Measurements from ENCODE around the gene PAK4. TPM values are rescaled to one million over a fixed set of nuclear protein-coding genes. Genes with fewer than 3 reads are reported as not detected.
A peak's percentile ranks its signal among the peaks of the same experiment; 100 is the strongest.
"Not testable (repeated sequence)": the region's sequence is repeated elsewhere in the genome, so short reads cannot be mapped to it uniquely, and the experiment has no call there.

Gene PAK4
- total RNA-seq, 4 donors from 2014 or later: 6.1 to 16.3 (median 7.5) TPM

DNA sequence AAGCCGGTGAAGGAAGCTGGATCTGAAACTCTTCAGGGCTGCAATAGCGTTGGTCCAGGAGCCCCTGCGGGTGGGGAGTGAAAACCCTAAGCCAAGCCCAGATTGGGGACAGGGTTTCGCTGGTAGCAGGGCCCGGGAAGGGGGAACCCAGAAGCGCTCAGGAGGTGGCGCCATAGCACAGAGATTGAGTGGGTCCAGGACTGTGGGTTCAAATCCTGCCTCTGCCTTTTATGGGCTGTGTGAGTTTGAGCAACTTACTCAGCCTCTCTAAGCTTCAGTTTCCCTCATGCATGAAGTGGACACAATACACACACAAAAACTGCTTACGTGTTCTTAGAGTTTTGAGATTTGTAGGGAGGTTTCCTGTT is 86.8 kb downstream of the PAK4 start:
- no peak overlapping the region for H3K27ac ChIP-seq
- WGBS, 2 donors (ENCODE audit: low coverage in 1 of 2): 20 to 27% methylated on average over 3 to 4 of the region's 8 CpGs
- no peaks in the 10 kb centered on the region for H3K4me1 ChIP-seq
- H3K4me3 ChIP-seq: no peak overlapping the region
- ATAC-seq: no peak
- H3K9me3 ChIP-seq: peaks cover 0 to 24% (median 0%) of the 10 kb centered on the region in 3 donors
- H3K27me3 ChIP-seq: peaks cover 59% of the 10 kb centered on the region
- no peaks in the 10 kb centered on the region for H3K36me3 ChIP-seq
- TF ChIP-seq, protein P1, sequence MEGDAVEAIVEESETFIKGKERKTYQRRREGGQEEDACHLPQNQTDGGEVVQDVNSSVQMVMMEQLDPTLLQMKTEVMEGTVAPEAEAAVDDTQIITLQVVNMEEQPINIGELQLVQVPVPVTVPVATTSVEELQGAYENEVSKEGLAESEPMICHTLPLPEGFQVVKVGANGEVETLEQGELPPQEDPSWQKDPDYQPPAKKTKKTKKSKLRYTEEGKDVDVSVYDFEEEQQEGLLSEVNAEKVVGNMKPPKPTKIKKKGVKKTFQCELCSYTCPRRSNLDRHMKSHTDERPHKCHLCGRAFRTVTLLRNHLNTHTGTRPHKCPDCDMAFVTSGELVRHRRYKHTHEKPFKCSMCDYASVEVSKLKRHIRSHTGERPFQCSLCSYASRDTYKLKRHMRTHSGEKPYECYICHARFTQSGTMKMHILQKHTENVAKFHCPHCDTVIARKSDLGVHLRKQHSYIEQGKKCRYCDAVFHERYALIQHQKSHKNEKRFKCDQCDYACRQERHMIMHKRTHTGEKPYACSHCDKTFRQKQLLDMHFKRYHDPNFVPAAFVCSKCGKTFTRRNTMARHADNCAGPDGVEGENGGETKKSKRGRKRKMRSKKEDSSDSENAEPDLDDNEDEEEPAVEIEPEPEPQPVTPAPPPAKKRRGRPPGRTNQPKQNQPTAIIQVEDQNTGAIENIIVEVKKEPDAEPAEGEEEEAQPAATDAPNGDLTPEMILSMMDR (IDR thresholded peaks at IDR 0.05): peak in 1 of 4 experiments; percentile 30
- TF ChIP-seq EP300 (IDR thresholded peaks at IDR 0.05): no peak

DNA sequence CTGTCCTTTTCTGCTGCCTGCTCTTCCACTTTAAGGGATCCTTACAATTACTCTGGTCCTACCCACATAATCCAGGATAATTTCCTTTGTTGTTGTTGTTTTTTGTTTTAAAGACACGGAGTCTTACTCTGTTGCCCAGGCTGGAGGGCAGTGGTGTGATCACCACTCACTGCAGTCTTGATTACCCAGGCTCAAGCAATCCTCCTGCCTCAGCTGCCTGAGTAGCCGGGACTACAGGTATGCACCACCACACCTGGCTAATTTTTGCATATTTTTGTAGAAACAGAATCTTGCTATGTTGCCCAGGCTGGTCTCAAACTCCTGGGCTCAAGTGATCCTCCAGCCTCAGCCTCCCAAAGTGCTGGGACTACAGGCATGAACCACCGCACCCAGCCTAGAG is 89.7 kb downstream of the PAK4 start:
- ATAC-seq: not testable (repeated sequence)
- peaks cover 75% of the 10 kb centered on the region for H3K27me3 ChIP-seq

DNA sequence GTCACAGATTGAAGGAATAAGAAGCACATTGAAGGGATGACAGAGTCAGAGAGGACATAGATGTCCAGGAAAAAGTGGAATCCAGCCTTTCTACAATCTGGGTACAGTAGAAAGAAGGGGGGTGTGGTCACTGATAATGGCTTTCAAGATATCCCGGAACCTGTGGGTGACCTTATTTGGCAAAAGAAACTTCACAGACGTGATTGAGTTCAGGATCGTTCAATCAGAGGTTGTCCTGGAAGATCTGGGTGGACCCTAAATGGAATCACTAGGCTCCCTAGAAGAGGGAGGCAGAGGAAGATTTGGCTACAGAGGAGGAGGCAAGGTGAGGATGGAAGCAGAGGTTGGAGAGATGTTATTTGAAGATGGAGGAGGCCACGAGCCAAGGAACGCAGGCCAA is 91.5 kb downstream of the PAK4 start:
- H3K27ac ChIP-seq: no peak overlapping the region
- 78 to 80% methylated on average over 1 to 5 of the region's 5 CpGs for WGBS, 2 donors (ENCODE audit: low coverage in 1 of 2)

More for the DNA sequence above, 89.7 kb downstream of the PAK4 start:
- H3K27ac ChIP-seq, H3K4me1 ChIP-seq, H3K4me3 ChIP-seq, H3K36me3 ChIP-seq: not testable (repeated sequence)
- peaks cover 0 to 32% (median 0%) of the 10 kb centered on the region in 3 donors for H3K9me3 ChIP-seq
- WGBS, 2 donors (ENCODE audit: low coverage in 1 of 2): 68 to 100% methylated on average over 1 to 2 of the region's 3 CpGs

DNA sequence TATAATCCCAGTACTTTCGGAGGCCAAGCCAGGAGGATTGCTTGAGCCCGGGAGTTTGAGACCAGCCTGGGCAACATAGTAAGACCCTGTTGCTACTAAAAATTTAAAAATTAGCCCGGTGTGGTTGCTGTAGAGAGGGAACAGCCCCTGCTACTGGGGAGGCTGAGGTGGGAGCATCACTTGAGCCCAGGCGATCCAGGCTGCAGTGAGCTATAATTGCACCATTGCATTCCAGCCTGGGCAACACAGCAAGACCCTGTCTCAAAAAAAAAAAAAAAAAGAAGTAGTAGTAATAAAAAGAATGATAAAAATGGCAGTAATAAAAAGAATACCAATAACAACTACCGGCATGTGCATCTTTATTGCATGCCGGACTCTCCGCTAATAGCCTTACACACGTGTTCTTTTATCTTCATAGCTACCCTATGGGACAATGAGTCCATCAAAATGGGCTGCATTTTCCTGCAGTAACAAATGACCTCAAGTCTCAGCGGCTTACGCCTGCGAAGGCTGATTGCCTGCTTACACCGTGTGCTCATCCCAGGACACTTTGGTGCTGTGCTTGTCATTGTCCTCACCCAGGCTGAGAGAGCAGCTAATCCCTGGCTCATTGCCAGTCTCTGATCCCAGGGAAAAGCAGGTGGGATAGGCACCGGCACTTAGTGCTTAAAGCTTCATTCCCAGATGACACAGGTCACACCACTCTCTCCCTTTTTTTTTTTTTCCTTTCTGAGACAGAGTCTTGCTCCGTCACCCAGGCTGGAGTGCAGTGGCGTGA is 92.8 kb downstream of the PAK4 start:
- H3K27ac ChIP-seq: no peak overlapping the region
- H3K27me3 ChIP-seq: peaks cover 88% of the 10 kb centered on the region
- no peak overlapping the region for H3K4me3 ChIP-seq
- H3K9me3 ChIP-seq: peaks cover 0 to 32% (median 0%) of the 10 kb centered on the region in 3 donors
- no peak for ATAC-seq
- no peaks in the 10 kb centered on the region for H3K36me3 ChIP-seq
- no peak for TF ChIP-seq EP300 (IDR thresholded peaks at IDR 0.05)
- no peak for TF ChIP-seq POLR2AphosphoS5 (IDR thresholded peaks at IDR 0.05)
- TF ChIP-seq POLR2A (IDR thresholded peaks at IDR 0.05): no peak
- TF ChIP-seq, protein P1 (IDR thresholded peaks at IDR 0.05): no peak
- WGBS, 2 donors (ENCODE audit: low coverage in 1 of 2): 67 to 78% methylated on average over 6 to 12 of the region's 15 CpGs
- no peaks in the 10 kb centered on the region for H3K4me1 ChIP-seq

More for the DNA sequence above, 91.5 kb downstream of the PAK4 start:
- peaks cover 82% of the 10 kb centered on the region for H3K27me3 ChIP-seq
- H3K4me1 ChIP-seq: no peaks in the 10 kb centered on the region
- no peaks in the 10 kb centered on the region for H3K36me3 ChIP-seq
- ATAC-seq: no peak
- TF ChIP-seq, protein P1 (IDR thresholded peaks at IDR 0.05): no peak
- TF ChIP-seq POLR2A (IDR thresholded peaks at IDR 0.05) (no peak), POLR2AphosphoS5 (IDR thresholded peaks at IDR 0.05) (no peak), EP300 (IDR thresholded peaks at IDR 0.05) (no peak)
- H3K9me3 ChIP-seq: peaks cover 0 to 32% (median 0%) of the 10 kb centered on the region in 3 donors
- H3K4me3 ChIP-seq: no peak overlapping the region

DNA sequence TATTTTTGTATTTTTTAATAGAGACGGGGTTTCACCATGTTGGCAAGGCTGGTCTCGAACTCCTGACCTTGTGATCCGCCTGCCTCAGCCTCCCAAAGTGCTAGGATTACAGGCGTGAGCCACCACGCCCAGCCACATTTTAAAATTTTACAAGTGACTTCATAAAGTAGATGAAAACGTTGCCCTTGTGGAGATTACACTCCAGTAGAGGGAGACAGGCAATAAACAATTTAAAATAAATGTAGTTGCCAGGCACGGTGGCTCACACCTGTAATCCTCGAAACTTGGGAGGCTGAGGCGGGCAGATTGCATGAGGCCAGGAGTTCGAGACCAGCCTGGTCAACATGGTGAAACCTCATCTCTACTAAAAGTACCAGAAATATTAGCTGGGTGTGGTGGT is 93.5 kb downstream of the PAK4 start:
- H3K4me3 ChIP-seq, ATAC-seq, H3K27ac ChIP-seq, H3K36me3 ChIP-seq, H3K4me1 ChIP-seq: not testable (repeated sequence)
- Histone ChIP-seq H3K27me3 (peaks cover 88% of the 10 kb centered on the region), H3K9me3 (peaks cover 0 to 32% (median 0%) of the 10 kb centered on the region in 3 donors)
- WGBS, 2 donors (ENCODE audit: low coverage in 1 of 2): 59 to 60% methylated on average over 1 to 8 of the region's 10 CpGs

DNA sequence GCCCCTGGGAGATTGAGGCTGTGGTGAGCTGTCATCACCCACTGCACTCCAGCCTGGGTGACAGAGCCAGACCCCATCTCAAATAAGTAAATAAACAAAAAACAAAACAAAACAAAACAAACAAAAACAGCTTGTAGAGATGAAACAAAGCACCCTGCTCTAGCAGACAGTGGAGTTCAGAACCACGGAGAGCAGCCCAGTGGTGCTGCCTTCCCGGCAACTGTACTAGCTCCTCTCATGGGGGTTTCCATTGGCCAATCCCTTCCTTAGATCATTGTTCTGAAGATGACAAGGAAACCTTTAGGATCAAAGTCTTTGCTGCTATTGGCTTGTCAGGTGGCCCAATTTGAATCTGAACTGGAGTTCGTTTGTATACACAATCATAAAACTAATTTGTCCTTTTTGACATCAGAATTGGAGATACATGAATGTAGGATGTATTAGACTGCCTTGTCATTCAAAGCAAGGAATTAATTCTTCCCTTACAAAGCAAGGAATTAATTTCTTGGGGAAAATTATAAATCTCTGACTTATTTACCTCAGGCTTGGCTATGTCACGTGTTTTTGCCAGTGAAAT is 98.2 kb downstream of the PAK4 start:
- no peaks in the 10 kb centered on the region for H3K9me3 ChIP-seq
- peaks cover 73% of the 10 kb centered on the region for H3K27me3 ChIP-seq
- H3K36me3 ChIP-seq: no peaks in the 10 kb centered on the region
- no peak overlapping the region for H3K4me3 ChIP-seq
- no peak overlapping the region for H3K27ac ChIP-seq
- WGBS, 2 donors (ENCODE audit: low coverage in 1 of 2): 17 to 19% methylated on average over 3 to 4 of the region's 4 CpGs
- H3K4me1 ChIP-seq: no peaks in the 10 kb centered on the region
- ATAC-seq: no peak
- TF ChIP-seq EP300 (IDR thresholded peaks at IDR 0.05) (no peak), POLR2AphosphoS5 (IDR thresholded peaks at IDR 0.05) (no peak), POLR2A (IDR thresholded peaks at IDR 0.05) (no peak)
- TF ChIP-seq, protein P1 (IDR thresholded peaks at IDR 0.05): no peak

All from gastroesophageal sphincter (tissue), 4 donors.